Endodermal cell (in vitro differentiated cells): ENCODE results near the gene SAP30. TPM values are rescaled to one million over a fixed set of nuclear protein-coding genes. Genes with fewer than 3 reads are reported as not detected.

ENCODE experiments used
- DNase-seq: peaks from one replicate; pipeline ENCODE4 v3.0.0-alpha.2; 2017
- H3K27ac ChIP-seq: 2 replicates; pipeline ENCODE4 v1.5.1; 2013; ENCODE audit warnings: mild to moderate bottlenecking, low read depth, low read length, moderate library complexity
- H3K27me3 ChIP-seq: 2 replicates; pipeline ENCODE4 v1.6.1; 2013; ENCODE audit warnings: mild to moderate bottlenecking, low read length, moderate library complexity; ENCODE audit not compliant: insufficient read depth, control insufficient read depth, poor library complexity, severe bottlenecking
- H3K36me3 ChIP-seq: 2 replicates; pipeline ENCODE4 v1.7.0; 2013; ENCODE audit warnings: mild to moderate bottlenecking, low read length, moderate library complexity; ENCODE audit not compliant: control insufficient read depth, insufficient read depth
- H3K4me1 ChIP-seq: one replicate; pipeline ENCODE4 v1.7.0; 2013; ENCODE audit warnings: low read length; ENCODE audit not compliant: control insufficient read depth, insufficient read depth
- H3K4me3 ChIP-seq: 2 replicates; pipeline ENCODE4 v1.5.1; 2013; ENCODE audit warnings: mild to moderate bottlenecking, low read length, moderate library complexity
- H3K9ac ChIP-seq: 2 replicates; pipeline ENCODE4 v1.6.1; 2013; ENCODE audit warnings: mild to moderate bottlenecking, low read length, moderate library complexity; ENCODE audit not compliant: poor library complexity, severe bottlenecking; ENCODE audit errors: extremely low read depth
- H3K9me3 ChIP-seq: 2 replicates; pipeline ENCODE4 v1.6.1; 2013; ENCODE audit warnings: mild to moderate bottlenecking, low read length, moderate library complexity; ENCODE audit not compliant: control insufficient read depth
- H3K27ac Mint-ChIP-seq: 2 replicates; pipeline ENCODE4 v1.8.0; 2020; ENCODE audit warnings: mixed read lengths
- H3K27me3 Mint-ChIP-seq: 2 replicates; pipeline ENCODE4 v1.8.0; 2021; ENCODE audit warnings: mild to moderate bottlenecking, mixed read lengths; ENCODE audit not compliant: insufficient read depth
- H3K36me3 Mint-ChIP-seq: 2 replicates; pipeline ENCODE4 v1.8.0; 2020; ENCODE audit warnings: low read depth, mixed read lengths
- H3K4me1 Mint-ChIP-seq: 2 replicates; pipeline ENCODE4 v1.8.0; 2020; ENCODE audit warnings: mixed read lengths
- H3K4me3 Mint-ChIP-seq: 2 replicates; pipeline ENCODE4 v1.8.0; 2020; ENCODE audit warnings: mild to moderate bottlenecking, moderate library complexity, mixed read lengths
- H3K9me3 Mint-ChIP-seq: 2 replicates; pipeline ENCODE4 v1.8.0; 2020; ENCODE audit warnings: mild to moderate bottlenecking, mixed read lengths
- WGBS, 2 experiments: methylation state at CpG; one replicate each; pipeline versions ENCODE4 v1.1.5 to v1.1.7; 2013; ENCODE audit warnings: missing lambda C conversion rate in 2 of 2, mixed read lengths in 1 of 2; ENCODE audit not compliant: insufficient coverage in 1 of 2, insufficient read length in 1 of 2; 5-methylcytosine and 5-hydroxymethylcytosine counted together
- total RNA-seq, 2 donors: library from RNA; stranded (reverse); fragmentation: NEBNext Ultra II Directional in 1 of 2; extraction: Animal tissue kit (Norgen Biotek cat#: 25700) in 1 of 2; gene quantifications; 2 replicates in 1 of 2; 3 replicates in 1 of 2; pipeline ENCODE4 v1.2.1, GENCODE V29; 2021
- TF ChIP-seq, protein P1 (sequence below): fragments of 200-600 bp; sonication (generic); conservative IDR thresholded peaks from 2 replicates; pipeline ENCODE4 v1.5.0; 2021; ENCODE audit warnings: antibody characterized with exemption, mild to moderate bottlenecking

SAP30 gene
- total RNA-seq, 2 donors from 2014 or later: 8.7 to 10.8 TPM

DNA sequence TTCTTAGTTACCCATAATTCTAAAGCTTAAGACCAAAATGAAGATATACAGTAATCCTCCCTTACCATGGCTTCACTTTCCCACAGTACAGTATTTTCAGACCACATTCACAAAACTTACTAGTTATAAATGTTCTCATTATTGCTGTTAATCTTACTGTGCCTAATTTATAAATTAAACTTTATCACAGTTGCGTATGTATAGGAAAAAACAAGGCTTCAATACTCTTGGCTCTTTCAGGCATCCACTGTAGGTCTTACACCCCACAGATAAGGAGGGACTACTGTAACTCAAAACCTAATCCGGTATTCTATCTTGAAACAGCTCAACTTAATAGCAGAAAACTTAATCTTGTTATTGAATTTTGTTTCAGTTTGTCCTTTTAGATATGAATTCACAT, 40.2 kb upstream of the SAP30 start:
- WGBS, 2 experiments: 86 to 100% methylated on average over 1 to 2 of the region's 2 CpGs
- H3K4me3 ChIP-seq: no peak overlapping the region
- H3K36me3 ChIP-seq: peaks cover 66% of the 10 kb centered on the region
- Mint-ChIP-seq H3K36me3 (peaks cover 61% of the 10 kb centered on the region), H3K4me1 (peaks cover 16% of the 10 kb centered on the region), H3K9me3 (no peaks in the 10 kb centered on the region), H3K27ac (no peak overlapping the region), H3K4me3 (no peak overlapping the region), H3K27me3 (peaks cover 2% of the 10 kb centered on the region)
- H3K9me3 ChIP-seq: no peaks in the 10 kb centered on the region
- H3K9ac ChIP-seq: no peak overlapping the region
- TF ChIP-seq, protein P1, sequence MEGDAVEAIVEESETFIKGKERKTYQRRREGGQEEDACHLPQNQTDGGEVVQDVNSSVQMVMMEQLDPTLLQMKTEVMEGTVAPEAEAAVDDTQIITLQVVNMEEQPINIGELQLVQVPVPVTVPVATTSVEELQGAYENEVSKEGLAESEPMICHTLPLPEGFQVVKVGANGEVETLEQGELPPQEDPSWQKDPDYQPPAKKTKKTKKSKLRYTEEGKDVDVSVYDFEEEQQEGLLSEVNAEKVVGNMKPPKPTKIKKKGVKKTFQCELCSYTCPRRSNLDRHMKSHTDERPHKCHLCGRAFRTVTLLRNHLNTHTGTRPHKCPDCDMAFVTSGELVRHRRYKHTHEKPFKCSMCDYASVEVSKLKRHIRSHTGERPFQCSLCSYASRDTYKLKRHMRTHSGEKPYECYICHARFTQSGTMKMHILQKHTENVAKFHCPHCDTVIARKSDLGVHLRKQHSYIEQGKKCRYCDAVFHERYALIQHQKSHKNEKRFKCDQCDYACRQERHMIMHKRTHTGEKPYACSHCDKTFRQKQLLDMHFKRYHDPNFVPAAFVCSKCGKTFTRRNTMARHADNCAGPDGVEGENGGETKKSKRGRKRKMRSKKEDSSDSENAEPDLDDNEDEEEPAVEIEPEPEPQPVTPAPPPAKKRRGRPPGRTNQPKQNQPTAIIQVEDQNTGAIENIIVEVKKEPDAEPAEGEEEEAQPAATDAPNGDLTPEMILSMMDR: no peak
- H3K4me1 ChIP-seq: no peaks in the 10 kb centered on the region
- H3K27ac ChIP-seq: no peak overlapping the region
- no peaks in the 10 kb centered on the region for H3K27me3 ChIP-seq
- no peak for DNase-seq

DNA sequence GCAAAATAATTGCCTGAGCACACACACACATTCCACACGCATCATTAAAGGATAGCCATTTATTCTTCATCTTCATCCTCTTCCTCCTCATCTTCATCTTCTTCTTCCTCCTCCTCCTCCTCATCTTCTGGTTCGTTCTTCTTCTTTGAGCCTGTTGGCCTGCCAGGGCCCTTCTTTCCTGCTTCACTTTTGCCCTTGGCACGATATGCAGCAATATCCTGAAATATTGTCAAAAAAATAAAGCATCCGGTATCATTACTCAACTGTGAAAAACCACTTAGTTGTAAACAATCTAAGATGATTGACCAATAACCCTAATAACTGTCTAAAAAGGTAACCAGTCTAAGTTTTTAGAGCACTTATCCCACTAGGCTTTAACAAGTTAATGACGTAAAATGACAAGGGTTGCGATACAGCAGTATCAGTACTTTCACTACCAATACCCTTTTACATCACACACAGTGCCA, 38.7 kb upstream of the SAP30 start:
- H3K27ac ChIP-seq: no peak overlapping the region
- peaks cover 22% of the 10 kb centered on the region for H3K4me1 Mint-ChIP-seq
- DNase-seq: no peak
- H3K36me3 Mint-ChIP-seq: peaks cover 50% of the 10 kb centered on the region
- no peaks in the 10 kb centered on the region for H3K9me3 ChIP-seq
- peaks cover 2% of the 10 kb centered on the region for H3K27me3 Mint-ChIP-seq
- H3K36me3 ChIP-seq: peaks cover 52% of the 10 kb centered on the region
- no peak overlapping the region for H3K27ac Mint-ChIP-seq
- no peak overlapping the region for H3K9ac ChIP-seq
- TF ChIP-seq, protein P1: no peak
- H3K9me3 Mint-ChIP-seq: no peaks in the 10 kb centered on the region
- no peaks in the 10 kb centered on the region for H3K4me1 ChIP-seq
- peak overlapping the region; percentile 94 for H3K4me3 ChIP-seq
- 93 to 94% methylated on average over 6 of the region's 6 CpGs for WGBS, 2 experiments
- H3K4me3 Mint-ChIP-seq: peak overlapping the region; percentile 99
- H3K27me3 ChIP-seq: no peaks in the 10 kb centered on the region

DNA sequence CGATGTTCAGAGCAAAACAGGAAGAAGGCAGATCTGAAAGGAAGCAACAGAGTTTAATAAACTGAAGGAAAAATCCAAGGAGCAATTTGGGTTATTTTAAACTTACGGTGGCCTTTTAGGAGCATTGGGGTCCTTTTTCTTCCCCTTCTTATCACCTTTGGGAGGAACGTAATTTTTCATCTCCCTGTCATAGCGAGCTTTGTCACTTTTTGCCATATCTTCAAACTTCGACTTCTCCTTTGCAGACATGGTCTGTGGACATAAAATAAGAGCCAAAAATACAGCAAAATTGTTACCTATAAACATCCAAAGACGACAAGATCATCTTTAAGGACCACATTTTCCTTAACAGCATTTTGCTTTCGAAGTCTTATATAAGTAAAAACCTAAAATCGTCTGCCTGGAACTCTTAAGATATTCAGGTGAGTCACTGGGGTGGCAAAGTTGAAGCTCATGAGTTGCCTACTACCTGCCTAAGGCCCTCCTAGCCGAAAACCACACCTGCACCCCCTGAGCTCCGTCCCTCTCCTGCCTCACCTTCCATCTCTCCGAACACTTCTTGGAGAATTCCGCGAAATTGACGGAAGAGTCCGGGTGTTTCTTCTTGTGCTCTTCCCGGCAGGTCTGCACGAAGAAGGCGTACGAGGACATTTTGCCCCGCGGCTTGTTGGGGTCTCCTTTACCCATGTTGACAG, 37.6 kb upstream of the SAP30 start:
- peak overlapping the region; percentile 94 for H3K4me3 ChIP-seq
- H3K9me3 Mint-ChIP-seq: no peaks in the 10 kb centered on the region
- peaks cover 45% of the 10 kb centered on the region for H3K36me3 Mint-ChIP-seq
- WGBS, 2 experiments: 17 to 19% methylated on average over 13 to 21 of the region's 21 CpGs
- peaks cover 22% of the 10 kb centered on the region for H3K4me1 Mint-ChIP-seq
- H3K27ac ChIP-seq: no peak overlapping the region
- no peaks in the 10 kb centered on the region for H3K4me1 ChIP-seq
- DNase-seq: no peak
- peaks cover 50% of the 10 kb centered on the region for H3K36me3 ChIP-seq
- H3K27me3 Mint-ChIP-seq: peaks cover 2% of the 10 kb centered on the region
- H3K27me3 ChIP-seq: no peaks in the 10 kb centered on the region
- H3K27ac Mint-ChIP-seq: peak overlapping the region; percentile 92
- TF ChIP-seq, protein P1: no peak
- peak overlapping the region; percentile 95 for H3K9ac ChIP-seq
- H3K9me3 ChIP-seq: no peaks in the 10 kb centered on the region
- H3K4me3 Mint-ChIP-seq: peak overlapping the region; percentile 99
